Nephron progenitor cell (in vitro differentiated cells): ENCODE data around the gene HBG2.
"Not testable (repeated sequence)": the region's sequence is repeated elsewhere in the genome, so short reads cannot be mapped to it uniquely, and the experiment has no call there.

ENCODE experiments used
- DNase-seq: peaks from one replicate; pipeline ENCODE4 v3.0.0; 2021
- H3K27ac Mint-ChIP-seq: 2 replicates; pipeline ENCODE4 v1.8.0; 2021; ENCODE audit warnings: mild to moderate bottlenecking, moderate library complexity, mixed read lengths
- H3K27me3 Mint-ChIP-seq: 2 replicates; pipeline ENCODE4 v1.8.0; 2021; ENCODE audit warnings: mild to moderate bottlenecking, low read depth, mixed read lengths; ENCODE audit not compliant: poor library complexity
- H3K36me3 Mint-ChIP-seq: 2 replicates; pipeline ENCODE4 v1.8.0; 2021; ENCODE audit warnings: low read depth, mixed read lengths
- H3K4me1 Mint-ChIP-seq: 2 replicates; pipeline ENCODE4 v1.8.0; 2021; ENCODE audit warnings: mixed read lengths
- H3K4me3 Mint-ChIP-seq: 2 replicates; pipeline ENCODE4 v1.8.0; 2021; ENCODE audit warnings: mild to moderate bottlenecking, moderate library complexity, mixed read lengths
- H3K9me3 Mint-ChIP-seq: 2 replicates; pipeline ENCODE4 v1.8.0; 2021; ENCODE audit warnings: mild to moderate bottlenecking, moderate library complexity, mixed read lengths
- CTCF ChIP-seq: fragments of 200-600 bp; sonication (generic); IDR thresholded peaks from 2 replicates; pipeline ENCODE4 v1.5.0; 2021; ENCODE audit warnings: antibody characterized with exemption

HBG2 gene

GRCh38 chr11:5258543-5259262, 4.1 kb upstream of the HBG2 start:
- peaks cover 38% of the 10 kb centered on the region for H3K9me3 Mint-ChIP-seq
- DNase-seq: peak; percentile 21
- H3K36me3 Mint-ChIP-seq: peaks cover 7% of the 10 kb centered on the region
- TF ChIP-seq CTCF: no peak
- no peak overlapping the region for H3K4me3 Mint-ChIP-seq
- peaks cover 2% of the 10 kb centered on the region for H3K27me3 Mint-ChIP-seq
- H3K4me1 Mint-ChIP-seq: peaks cover 17% of the 10 kb centered on the region
- H3K27ac Mint-ChIP-seq: peak overlapping the region; percentile 54

- no peak overlapping the region for H3K27ac Mint-ChIP-seq
- H3K36me3 Mint-ChIP-seq: peaks cover 7% of the 10 kb centered on the region
- no peak for TF ChIP-seq CTCF
- no peak overlapping the region for H3K4me3 Mint-ChIP-seq
- peaks cover 2% of the 10 kb centered on the region for H3K27me3 Mint-ChIP-seq
- peaks cover 36% of the 10 kb centered on the region for H3K9me3 Mint-ChIP-seq
- H3K4me1 Mint-ChIP-seq: peaks cover 24% of the 10 kb centered on the region
- no peak for DNase-seq
Observed at GRCh38 chr11:5257296-5257695, 2.7 kb upstream of the HBG2 start.

GRCh38 chr11:5254023-5254422, 558 bp downstream of the HBG2 start:
- not testable (repeated sequence) for DNase-seq

GRCh38 chr11:5253440-5253839, 1.1 kb downstream of the HBG2 start:
- H3K36me3 Mint-ChIP-seq, H3K27ac Mint-ChIP-seq, DNase-seq, H3K4me3 Mint-ChIP-seq, H3K9me3 Mint-ChIP-seq, H3K27me3 Mint-ChIP-seq: not testable (repeated sequence)
- peaks cover 20% of the 10 kb centered on the region for H3K4me1 Mint-ChIP-seq

More at GRCh38 chr11:5254023-5254422, 558 bp downstream of the HBG2 start:
- not testable (repeated sequence) for H3K4me3 Mint-ChIP-seq, H3K36me3 Mint-ChIP-seq, H3K9me3 Mint-ChIP-seq, H3K27me3 Mint-ChIP-seq, H3K27ac Mint-ChIP-seq
- H3K4me1 Mint-ChIP-seq: peaks cover 26% of the 10 kb centered on the region

GRCh38 chr11:5252919-5253265, 1.7 kb downstream of the HBG2 start:
- no peak for DNase-seq
- no peaks in the 10 kb centered on the region for H3K36me3 Mint-ChIP-seq
- H3K9me3 Mint-ChIP-seq: no peaks in the 10 kb centered on the region
- H3K27ac Mint-ChIP-seq: no peak overlapping the region
- peaks cover 2% of the 10 kb centered on the region for H3K27me3 Mint-ChIP-seq
- no peak for TF ChIP-seq CTCF
- H3K4me3 Mint-ChIP-seq: no peak overlapping the region
- H3K4me1 Mint-ChIP-seq: peaks cover 15% of the 10 kb centered on the region

GRCh38 chr11:5252192-5252918, 2.2 kb downstream of the HBG2 start:
- Mint-ChIP-seq H3K27me3 (peaks cover 2% of the 10 kb centered on the region), H3K27ac (no peak overlapping the region), H3K36me3 (no peaks in the 10 kb centered on the region), H3K4me3 (no peak overlapping the region), H3K4me1 (peaks cover 9% of the 10 kb centered on the region), H3K9me3 (no peaks in the 10 kb centered on the region)
- DNase-seq: no peak
- TF ChIP-seq CTCF: no peak

GRCh38 chr11:5251746-5252145, 2.8 kb downstream of the HBG2 start:
- TF ChIP-seq CTCF: no peak
- Mint-ChIP-seq H3K4me1 (peaks cover 9% of the 10 kb centered on the region), H3K27me3 (peaks cover 2% of the 10 kb centered on the region), H3K36me3 (no peaks in the 10 kb centered on the region), H3K9me3 (no peaks in the 10 kb centered on the region), H3K4me3 (no peak overlapping the region), H3K27ac (no peak overlapping the region)
- no peak for DNase-seq
